ENCODE measurements around the gene GPR21.

- TF ChIP-seq CTCF (IDR thresholded peaks at IDR 0.05) (no peak), FOXP1 (CRISPR knock-in tag; IDR thresholded peaks at IDR 0.05; ENCODE audit: borderline replicate concordance) (no peak)
- TF ChIP-seq, protein P1, sequence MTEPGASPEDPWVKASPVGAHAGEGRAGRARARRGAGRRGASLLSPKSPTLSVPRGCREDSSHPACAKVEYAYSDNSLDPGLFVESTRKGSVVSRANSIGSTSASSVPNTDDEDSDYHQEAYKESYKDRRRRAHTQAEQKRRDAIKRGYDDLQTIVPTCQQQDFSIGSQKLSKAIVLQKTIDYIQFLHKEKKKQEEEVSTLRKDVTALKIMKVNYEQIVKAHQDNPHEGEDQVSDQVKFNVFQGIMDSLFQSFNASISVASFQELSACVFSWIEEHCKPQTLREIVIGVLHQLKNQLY (CRISPR knock-in tag; IDR thresholded peaks at IDR 0.05), result no peak
Measured at GRCh38 chr9:123036893-123037545, 3.6 kb downstream of the GPR21 start.

Measured in WTC11 (cell line).